ENCODE results near the gene TMEM132C.

DNA sequence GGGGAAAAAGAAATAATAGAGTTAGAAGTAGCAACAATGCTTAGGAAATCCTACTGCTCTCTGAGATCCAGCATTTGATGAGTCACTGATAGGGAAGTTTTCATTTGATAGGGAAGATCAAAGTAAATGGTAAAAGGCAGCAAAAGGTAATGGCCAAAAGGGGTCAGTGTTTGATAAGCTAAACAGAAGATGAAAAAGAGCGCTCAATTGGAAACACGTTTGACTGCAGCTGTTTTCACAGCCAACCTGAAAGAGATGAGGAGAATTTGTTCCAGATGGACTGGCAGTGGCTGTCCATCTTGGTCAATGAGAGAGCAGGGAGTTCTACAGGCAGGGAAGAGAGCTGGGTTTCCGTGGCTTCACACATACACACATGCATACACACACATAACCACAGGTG is 264.2 kb downstream of the TMEM132C start:
- TF ChIP-seq, protein P1, sequence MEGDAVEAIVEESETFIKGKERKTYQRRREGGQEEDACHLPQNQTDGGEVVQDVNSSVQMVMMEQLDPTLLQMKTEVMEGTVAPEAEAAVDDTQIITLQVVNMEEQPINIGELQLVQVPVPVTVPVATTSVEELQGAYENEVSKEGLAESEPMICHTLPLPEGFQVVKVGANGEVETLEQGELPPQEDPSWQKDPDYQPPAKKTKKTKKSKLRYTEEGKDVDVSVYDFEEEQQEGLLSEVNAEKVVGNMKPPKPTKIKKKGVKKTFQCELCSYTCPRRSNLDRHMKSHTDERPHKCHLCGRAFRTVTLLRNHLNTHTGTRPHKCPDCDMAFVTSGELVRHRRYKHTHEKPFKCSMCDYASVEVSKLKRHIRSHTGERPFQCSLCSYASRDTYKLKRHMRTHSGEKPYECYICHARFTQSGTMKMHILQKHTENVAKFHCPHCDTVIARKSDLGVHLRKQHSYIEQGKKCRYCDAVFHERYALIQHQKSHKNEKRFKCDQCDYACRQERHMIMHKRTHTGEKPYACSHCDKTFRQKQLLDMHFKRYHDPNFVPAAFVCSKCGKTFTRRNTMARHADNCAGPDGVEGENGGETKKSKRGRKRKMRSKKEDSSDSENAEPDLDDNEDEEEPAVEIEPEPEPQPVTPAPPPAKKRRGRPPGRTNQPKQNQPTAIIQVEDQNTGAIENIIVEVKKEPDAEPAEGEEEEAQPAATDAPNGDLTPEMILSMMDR (IDR thresholded peaks at IDR 0.05) = peak in 1 of 4 donors; percentile 27
- no peak for TF ChIP-seq POLR2A (IDR thresholded peaks at IDR 0.05)

All from right lobe of liver (tissue), 4 donors.